HUES48 (cell line): ENCODE results near the gene MYOCOS.
"Not testable (repeated sequence)": the region's sequence is repeated elsewhere in the genome, so short reads cannot be mapped to it uniquely, and the experiment has no call there.

Experiments
- H3K27ac ChIP-seq: one replicate; pipeline ENCODE4 v1.7.0; 2013; ENCODE audit warnings: low read depth, low read length, inconsistent platforms
- H3K27me3 ChIP-seq: 2 replicates; pipeline ENCODE4 v1.6.1; 2013; ENCODE audit warnings: mild to moderate bottlenecking, low read length; ENCODE audit not compliant: control insufficient read depth, insufficient read depth
- H3K36me3 ChIP-seq: 2 replicates; pipeline ENCODE4 v1.6.1; 2013; ENCODE audit warnings: low read length; ENCODE audit not compliant: control insufficient read depth, insufficient read depth
- H3K4me1 ChIP-seq: 2 replicates; pipeline ENCODE4 v1.6.1; 2013; ENCODE audit warnings: mild to moderate bottlenecking, low read length; ENCODE audit not compliant: control insufficient read depth, insufficient read depth
- H3K4me3 ChIP-seq: 2 replicates; pipeline ENCODE4 v1.5.1; 2013; ENCODE audit warnings: mild to moderate bottlenecking, low read depth, low read length
- H3K9ac ChIP-seq: 2 replicates; pipeline ENCODE4 v1.6.1; 2013; ENCODE audit warnings: mild to moderate bottlenecking, low read depth, low read length, moderate library complexity
- H3K9me3 ChIP-seq: 2 replicates; pipeline ENCODE4 v1.6.1; 2013; ENCODE audit warnings: low read length; ENCODE audit not compliant: control insufficient read depth, insufficient read depth

The MYOCOS gene

DNA sequence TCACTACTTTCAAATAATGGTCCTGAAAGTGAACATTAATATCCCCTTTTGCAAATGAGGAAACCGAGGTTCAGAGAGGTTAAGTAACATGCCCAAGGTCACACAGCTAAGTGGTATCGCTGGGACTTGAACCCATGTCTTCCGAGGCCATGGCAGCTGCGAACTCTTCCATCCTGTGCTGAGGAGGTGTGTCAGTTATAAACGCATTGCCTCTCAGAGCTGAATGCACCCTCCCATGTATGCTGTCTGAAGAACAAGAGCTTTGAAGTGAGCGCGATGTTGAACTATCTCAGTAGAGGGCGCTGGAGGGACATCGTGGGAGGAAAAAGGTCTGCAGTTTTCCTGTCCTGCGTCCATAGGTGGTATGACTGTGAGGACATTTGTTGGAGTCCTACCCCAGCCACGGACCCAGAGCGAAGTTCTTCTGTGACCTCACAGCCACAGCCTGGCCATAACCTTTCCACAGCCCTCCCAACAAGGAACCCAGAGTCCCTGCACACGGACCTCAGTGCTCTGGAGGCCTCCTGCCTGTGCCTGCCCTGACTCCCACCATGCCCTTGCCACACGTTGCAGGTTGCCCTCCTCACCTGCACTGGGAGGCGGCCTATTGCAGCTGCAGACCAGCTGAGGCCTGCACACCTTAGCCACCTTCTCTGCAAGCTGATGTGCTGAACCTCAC, 22.9 kb downstream of the MYOCOS start:
- H3K4me1 ChIP-seq, result peaks cover 16% of the 10 kb centered on the region
- no peaks in the 10 kb centered on the region for H3K9me3 ChIP-seq
- no peaks in the 10 kb centered on the region for H3K27me3 ChIP-seq
- no peak overlapping the region for H3K27ac ChIP-seq
- no peak overlapping the region; the same call in 1 of the 2 replicates for H3K9ac ChIP-seq
- no peaks in the 10 kb centered on the region for H3K36me3 ChIP-seq
- no peak overlapping the region for H3K4me3 ChIP-seq

DNA sequence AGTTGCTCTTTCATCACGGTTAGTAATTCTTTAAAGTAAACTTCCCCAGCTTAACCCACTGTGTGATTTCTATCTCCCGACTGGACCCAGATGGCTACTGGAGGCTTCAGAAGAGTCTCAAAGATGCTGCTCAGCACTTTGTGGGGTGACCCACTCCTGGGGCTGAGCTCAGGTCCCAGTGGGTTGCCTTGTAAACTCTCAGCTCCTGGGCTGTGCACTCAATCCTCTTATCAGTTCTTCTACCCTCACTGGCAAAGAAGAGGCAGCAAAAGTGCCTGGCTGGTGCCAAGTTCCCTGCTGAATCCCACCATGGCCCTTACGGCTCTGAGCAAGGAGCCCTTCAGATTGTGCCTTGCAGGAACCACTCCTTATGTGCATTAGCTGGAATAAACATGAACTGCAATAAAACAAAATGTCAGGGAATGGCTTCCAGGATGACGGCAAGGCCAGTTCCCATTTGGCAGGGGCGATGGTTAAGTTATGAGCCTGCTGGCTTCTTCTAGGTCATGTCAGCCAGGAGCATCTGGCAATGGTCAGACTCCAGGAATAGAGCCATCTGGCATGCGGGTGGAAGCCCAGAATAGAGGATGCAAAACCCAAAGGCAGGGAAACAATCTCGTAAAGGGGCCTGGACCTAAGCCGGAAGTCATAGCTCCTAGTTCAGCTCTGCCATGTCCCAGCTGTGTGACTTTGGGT, 23.7 kb downstream of the MYOCOS start:
- no peak overlapping the region for H3K4me3 ChIP-seq
- H3K9ac ChIP-seq, result no peak overlapping the region
- H3K4me1 ChIP-seq, result peaks cover 16% of the 10 kb centered on the region
- no peaks in the 10 kb centered on the region for H3K9me3 ChIP-seq
- H3K27ac ChIP-seq, result no peak overlapping the region
- H3K36me3 ChIP-seq, result no peaks in the 10 kb centered on the region
- no peaks in the 10 kb centered on the region for H3K27me3 ChIP-seq

DNA sequence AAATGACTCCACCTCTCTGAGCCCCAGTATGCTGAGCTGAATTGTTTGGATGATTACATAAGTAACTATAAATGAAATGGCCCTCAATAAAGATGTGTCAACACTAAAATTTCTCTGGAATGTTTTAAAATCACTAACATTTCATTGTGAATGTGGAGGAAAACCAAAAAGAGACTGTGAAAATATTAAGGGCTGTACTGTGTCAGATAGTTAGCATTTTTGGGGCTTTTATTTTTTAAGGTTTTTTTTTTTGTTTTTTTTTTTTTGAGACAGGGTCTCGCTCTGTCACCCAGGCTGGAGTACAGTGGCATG, 24.2 kb downstream of the MYOCOS start:
- Histone ChIP-seq H3K4me3 (no peak overlapping the region), H3K27ac (no peak overlapping the region), H3K9me3 (no peaks in the 10 kb centered on the region), H3K27me3 (no peaks in the 10 kb centered on the region), H3K4me1 (peaks cover 11% of the 10 kb centered on the region), H3K36me3 (no peaks in the 10 kb centered on the region), H3K9ac (no peak overlapping the region)

DNA sequence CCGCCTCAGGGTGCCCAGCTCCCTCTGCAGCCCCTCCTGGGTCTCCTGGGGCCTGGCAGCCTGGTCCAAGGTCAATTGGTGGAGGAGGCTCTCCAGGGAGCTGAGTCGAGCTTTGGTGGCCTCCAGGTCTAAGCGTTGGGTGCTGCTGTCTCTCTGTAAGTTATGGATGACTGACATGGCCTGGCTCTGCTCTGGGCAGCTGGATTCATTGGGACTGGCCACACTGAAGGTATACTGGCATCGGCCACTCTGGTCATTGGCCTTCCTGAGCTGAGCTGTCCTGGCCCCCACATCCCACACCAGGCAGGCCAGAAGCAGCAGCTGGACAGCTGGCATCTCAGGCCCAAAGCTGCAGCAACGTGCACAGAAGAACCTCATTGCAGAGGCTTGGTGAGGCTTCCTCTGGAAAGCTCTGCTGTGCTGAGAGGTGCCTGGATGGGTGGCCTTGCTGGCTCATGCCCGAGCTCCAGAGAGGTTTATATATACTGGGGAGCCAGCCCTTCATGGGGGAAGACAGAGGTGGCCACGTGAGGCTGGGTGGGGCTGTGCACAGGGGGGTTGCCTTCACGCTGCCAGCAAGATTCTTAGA, 30.3 kb downstream of the MYOCOS start, which contains the start of gene MYOC:
Gene MYOC, minus strand, starts transcription at position 455 of the 589 bp plus-strand sequence. Its CDS starts 77 bp downstream, at position 378.
- Histone ChIP-seq H3K36me3 (no peaks in the 10 kb centered on the region), H3K27me3 (0 out of 2 replicates have a peak, but pooled peaks cover 5% of the 10 kb centered on the region), H3K9me3 (no peaks in the 10 kb centered on the region), H3K27ac (no peak within 1 kb of the TSS), H3K9ac (no peak within 1 kb of the TSS), H3K4me1 (peaks cover 8% of the 10 kb centered on the region), H3K4me3 (no peak within 1 kb of the TSS)

DNA sequence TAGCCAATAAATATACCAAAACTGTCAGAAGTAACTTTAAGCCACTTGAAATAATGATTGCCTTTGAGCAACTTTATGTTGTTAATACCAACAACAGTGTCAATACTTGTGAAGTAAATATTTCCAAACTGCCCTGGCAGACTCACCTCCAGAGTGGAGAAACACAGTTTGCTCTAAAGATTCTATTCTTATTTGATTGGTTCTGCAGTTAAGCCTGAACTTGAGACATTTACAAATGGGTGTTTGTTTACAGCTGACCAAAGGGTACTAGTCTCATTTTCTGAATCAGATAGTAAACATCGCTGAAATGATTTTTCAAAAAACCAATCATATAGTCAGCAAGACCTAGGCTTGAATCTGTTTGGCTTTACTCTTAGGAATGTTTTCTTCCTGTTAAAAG, 31.8 kb downstream of the MYOCOS start:
- peaks cover 8% of the 10 kb centered on the region for H3K4me1 ChIP-seq
- no peaks in the 10 kb centered on the region for H3K36me3 ChIP-seq

DNA sequence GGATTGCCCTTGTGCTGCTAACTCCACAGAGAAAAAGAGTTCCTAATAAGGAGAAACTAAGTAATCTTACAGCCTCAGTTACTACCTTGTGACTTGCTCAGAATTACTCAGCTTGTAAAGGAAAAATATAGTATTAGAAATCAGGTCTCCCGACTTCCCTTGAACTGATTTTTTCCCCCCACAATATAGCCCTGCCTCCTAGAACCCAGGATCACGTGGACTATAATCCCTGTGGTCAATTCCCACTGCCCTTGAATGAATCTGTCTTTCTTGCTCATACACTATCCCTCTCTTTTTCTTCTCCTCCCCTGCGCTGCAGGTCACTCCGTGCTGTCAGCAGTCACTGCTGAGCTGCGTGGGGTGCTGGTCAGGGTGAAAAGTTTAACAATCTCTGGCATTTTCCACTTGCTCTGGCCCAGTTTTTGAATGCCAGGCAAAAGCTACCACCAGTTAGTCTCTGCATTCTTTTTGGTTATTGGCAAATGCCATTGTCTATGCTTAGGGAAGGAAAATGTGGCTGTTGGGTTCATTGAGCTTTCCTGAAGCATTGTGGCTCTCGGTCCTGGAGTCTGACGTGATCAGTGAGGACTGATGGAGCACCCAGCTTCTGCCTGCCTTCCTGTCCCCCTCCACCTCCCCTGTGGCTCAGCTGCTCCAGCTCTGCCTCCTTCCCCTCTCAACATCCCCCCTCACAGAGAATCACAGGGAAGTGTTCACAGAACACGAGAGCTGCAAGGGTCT, 32.3 kb downstream of the MYOCOS start:
- Histone ChIP-seq H3K9me3 (no peaks in the 10 kb centered on the region), H3K4me3 (no peak overlapping the region), H3K4me1 (peaks cover 8% of the 10 kb centered on the region), H3K9ac (no peak overlapping the region), H3K27ac (no peak overlapping the region), H3K27me3 (0 out of 2 replicates have a peak, but pooled peaks cover 5% of the 10 kb centered on the region), H3K36me3 (no peaks in the 10 kb centered on the region)

More for the DNA sequence above, 31.8 kb downstream of the MYOCOS start:
- H3K4me3 ChIP-seq, result no peak overlapping the region
- H3K27me3 ChIP-seq, result 0 out of 2 replicates have a peak, but pooled peaks cover 5% of the 10 kb centered on the region
- no peak overlapping the region for H3K27ac ChIP-seq
- no peaks in the 10 kb centered on the region for H3K9me3 ChIP-seq
- no peak overlapping the region for H3K9ac ChIP-seq

DNA sequence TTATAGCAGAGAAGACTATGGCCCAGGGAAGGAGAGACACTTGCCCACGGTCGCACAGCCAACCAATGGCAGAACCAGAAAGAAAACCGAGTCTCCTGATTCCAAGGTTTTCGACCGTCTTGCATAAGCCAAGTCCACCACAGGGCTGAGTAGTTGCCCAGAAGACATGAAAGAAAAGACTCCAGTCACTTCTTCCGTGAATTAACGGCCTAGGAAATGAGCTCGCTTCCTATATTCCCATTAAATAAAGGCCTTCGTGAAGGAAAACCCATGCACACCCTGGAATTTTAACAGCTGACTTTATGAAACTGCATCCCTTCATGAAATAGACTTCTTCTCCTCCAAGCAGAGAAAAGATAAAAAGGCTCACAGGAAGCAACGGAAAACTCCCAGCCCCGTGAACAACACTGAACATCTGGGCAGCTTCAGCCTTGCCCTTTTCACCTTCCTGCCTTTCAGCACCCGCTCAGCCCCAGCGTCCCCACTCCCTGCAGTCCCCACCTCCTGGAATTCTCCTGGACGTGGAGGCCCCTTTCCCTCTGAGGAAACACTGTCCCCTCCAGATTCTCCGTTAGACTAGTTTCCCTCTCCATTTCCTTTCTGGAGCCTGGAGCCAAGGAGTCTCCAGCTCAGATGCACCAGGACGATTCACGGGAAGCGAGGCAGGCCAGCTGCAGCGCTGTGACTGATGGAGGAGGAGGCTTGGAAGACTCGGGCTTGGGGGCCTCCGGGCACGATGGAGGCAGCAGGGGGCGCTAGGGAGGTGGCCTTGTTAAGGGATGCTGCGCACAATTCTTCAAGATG, 33.1 kb downstream of the MYOCOS start:
- H3K36me3 ChIP-seq, result no peaks in the 10 kb centered on the region
- H3K4me1 ChIP-seq, result peaks cover 8% of the 10 kb centered on the region
- H3K9ac ChIP-seq, result no peak overlapping the region
- 0 out of 2 replicates have a peak, but pooled peaks cover 5% of the 10 kb centered on the region for H3K27me3 ChIP-seq
- H3K9me3 ChIP-seq, result no peaks in the 10 kb centered on the region
- peak overlapping the region; percentile 38 for H3K4me3 ChIP-seq
- H3K27ac ChIP-seq, result no peak overlapping the region

DNA sequence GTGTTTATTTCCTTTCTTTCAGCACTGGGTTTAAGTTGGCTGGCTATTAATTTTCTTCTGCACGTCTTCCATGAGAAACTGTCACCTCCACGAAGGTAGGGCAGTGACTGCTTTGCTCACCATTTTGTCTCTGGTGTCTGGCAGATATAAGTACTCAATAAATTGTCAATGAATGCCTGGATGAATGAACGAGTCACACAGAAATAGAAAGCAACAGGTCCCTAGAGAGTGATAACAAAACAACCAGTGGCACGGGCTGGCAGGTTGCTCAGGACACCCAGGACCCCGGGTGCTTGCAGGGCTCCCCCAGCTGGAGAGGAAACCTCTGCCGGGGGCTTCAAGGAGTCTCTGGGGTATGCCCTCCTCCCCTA, 33.7 kb downstream of the MYOCOS start:
- Histone ChIP-seq H3K36me3 (no peaks in the 10 kb centered on the region), H3K9me3 (no peaks in the 10 kb centered on the region), H3K27ac (no peak overlapping the region), H3K4me1 (peaks cover 8% of the 10 kb centered on the region), H3K9ac (no peak overlapping the region), H3K4me3 (no peak overlapping the region), H3K27me3 (0 out of 2 replicates have a peak, but pooled peaks cover 5% of the 10 kb centered on the region)

DNA sequence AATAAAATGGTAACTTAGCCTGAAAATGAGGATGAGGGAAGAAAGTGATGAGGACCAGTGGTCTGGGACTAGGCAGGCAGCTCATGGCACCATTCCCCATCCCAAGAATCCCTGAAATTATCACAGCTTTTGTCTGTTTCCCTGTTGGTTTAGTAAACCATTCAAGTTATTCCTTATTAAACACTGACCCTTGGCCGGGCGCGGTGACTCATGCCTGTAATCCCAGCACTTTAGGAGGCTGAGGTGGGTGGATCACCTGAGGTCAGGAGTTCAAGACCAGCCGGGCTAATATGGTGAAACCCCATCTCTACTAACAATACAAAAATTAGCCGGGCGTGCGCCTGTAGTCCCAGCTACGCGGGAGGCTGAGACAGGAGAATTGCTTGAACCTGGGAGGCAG, 34.2 kb downstream of the MYOCOS start:
- not testable (repeated sequence) for H3K4me1 ChIP-seq, H3K9ac ChIP-seq, H3K36me3 ChIP-seq, H3K4me3 ChIP-seq, H3K27me3 ChIP-seq, H3K9me3 ChIP-seq, H3K27ac ChIP-seq

DNA sequence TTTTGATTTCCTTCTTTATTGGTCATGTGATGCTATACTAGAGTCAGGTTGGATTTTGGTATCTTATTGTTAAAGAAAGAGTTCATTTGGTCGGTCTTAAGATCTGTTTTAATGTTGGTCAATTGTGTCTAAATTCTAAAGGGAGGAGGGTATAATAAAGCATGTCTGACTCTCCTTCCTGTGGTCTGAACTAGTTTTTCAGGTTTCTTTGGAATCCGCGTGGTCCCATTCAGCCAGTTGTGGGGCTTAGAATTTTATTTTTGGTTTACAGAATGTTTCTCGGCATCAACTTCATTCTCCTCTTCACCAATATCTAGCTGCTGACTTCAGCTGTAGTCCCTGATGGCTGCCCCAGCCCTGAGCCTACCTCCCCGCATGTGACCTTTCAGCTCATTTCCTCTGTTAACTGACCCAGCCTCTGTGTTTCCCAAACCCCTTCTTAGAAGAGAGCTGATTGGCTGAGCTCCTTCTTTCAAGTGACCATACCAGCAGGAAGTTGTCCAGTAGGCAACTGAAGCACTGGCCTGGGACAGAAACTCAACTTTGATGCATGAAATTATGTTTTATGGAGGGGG, 39.1 kb downstream of the MYOCOS start:
- Histone ChIP-seq H3K36me3 (no peaks in the 10 kb centered on the region), H3K9ac (no peak overlapping the region), H3K9me3 (no peaks in the 10 kb centered on the region), H3K4me1 (peaks cover 3% of the 10 kb centered on the region; the same call in 1 of the 2 replicates), H3K27me3 (no peaks in the 10 kb centered on the region), H3K27ac (no peak overlapping the region), H3K4me3 (no peak overlapping the region)
